Measurements from ENCODE around the gene LOX.

Gene LOX

DNA sequence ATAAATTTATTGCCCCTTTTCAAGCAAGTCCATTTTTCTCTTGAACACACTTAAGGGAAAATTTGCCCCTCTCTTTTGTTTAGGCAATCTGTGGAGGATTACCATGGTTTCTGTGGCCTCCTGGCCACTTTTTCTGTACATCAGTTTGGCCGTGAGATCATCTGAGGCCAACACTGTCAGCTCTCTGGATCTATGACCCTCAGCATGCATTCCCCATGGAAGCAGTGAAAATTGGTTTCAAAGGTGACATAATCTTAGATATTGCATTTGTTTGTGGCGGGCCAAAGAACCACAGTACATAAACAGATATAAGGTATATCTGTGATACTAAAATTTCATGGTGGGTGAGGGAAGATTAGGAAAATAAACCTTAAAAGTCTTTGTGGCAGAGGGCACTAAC, 46.7 kb upstream of the LOX start:
- TF ChIP-seq, protein P1, sequence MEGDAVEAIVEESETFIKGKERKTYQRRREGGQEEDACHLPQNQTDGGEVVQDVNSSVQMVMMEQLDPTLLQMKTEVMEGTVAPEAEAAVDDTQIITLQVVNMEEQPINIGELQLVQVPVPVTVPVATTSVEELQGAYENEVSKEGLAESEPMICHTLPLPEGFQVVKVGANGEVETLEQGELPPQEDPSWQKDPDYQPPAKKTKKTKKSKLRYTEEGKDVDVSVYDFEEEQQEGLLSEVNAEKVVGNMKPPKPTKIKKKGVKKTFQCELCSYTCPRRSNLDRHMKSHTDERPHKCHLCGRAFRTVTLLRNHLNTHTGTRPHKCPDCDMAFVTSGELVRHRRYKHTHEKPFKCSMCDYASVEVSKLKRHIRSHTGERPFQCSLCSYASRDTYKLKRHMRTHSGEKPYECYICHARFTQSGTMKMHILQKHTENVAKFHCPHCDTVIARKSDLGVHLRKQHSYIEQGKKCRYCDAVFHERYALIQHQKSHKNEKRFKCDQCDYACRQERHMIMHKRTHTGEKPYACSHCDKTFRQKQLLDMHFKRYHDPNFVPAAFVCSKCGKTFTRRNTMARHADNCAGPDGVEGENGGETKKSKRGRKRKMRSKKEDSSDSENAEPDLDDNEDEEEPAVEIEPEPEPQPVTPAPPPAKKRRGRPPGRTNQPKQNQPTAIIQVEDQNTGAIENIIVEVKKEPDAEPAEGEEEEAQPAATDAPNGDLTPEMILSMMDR (conservative IDR thresholded peaks at IDR 0.05; ENCODE audit: low read depth, low read length) = no peak
- Histone ChIP-seq H2AFZ (ENCODE audit: low read depth) (no peak overlapping the region), H3K27me3 (ENCODE audit: insufficient read depth, low read depth) (no peaks in the 10 kb centered on the region), H3K27ac (no peak overlapping the region), H3K79me2 (ENCODE audit: insufficient read depth, low read depth) (no peaks in the 10 kb centered on the region), H3K4me3 (IDR thresholded peaks at IDR 0.05; ENCODE audit: insufficient read depth, low read depth, low read length) (no peak overlapping the region), H3K4me2 (no peak overlapping the region), H3K36me3 (ENCODE audit: insufficient read depth) (no peaks in the 10 kb centered on the region), H3K9ac (no peak overlapping the region), H4K20me1 (ENCODE audit: insufficient read depth) (no peaks in the 10 kb centered on the region), H3K4me1 (ENCODE audit: low read depth, poor library complexity, severe bottlenecking) (no peaks in the 10 kb centered on the region)

DNA sequence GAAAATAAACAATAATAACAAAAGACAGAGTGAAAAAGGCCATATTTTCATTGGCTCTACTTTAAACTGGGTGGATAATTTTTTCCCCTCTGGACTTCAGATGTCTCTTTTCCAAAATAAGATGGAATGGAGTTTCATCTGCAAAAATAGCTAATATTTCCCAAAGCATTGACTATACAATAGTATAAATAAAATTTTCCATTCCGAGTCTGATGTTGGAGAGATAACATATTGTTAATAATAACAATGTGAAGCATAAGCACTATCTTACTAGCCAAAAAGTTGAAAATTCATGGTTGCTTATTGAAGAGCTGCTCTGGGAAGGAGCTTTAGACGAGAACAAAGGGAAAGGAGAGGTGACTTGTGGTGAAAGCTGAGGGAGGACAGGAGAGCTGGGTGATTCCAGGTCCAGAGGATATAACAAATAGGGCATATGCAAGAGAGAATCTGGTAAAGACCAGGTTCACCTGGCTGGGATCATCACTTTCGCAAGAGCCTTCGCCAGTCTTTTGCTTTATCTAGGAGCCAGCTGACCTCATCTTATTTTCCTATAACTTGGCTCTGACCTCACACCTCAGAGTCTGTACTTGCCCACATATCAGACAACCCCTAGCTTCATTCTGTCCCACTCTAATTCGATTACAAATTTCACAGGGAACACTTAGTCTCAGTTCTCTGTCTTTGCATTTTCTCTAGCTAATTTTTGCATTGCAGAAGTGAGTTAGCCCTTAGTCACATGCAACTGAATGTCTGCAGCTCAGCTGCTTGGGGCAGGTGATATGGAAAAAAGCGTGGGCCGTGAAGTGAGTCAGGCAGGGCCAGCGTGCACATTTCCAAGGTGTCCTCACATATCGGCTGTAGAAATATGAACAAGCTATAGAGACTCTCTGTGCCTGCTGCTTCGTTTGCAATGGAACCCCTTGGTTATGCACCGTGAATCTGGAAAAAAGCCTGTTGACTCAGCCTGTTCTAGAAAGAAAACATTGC, 43.7 kb upstream of the LOX start:
- Histone ChIP-seq H3K9ac (no peak overlapping the region), H3K27ac (no peak overlapping the region), H3K27me3 (ENCODE audit: insufficient read depth, low read depth) (no peaks in the 10 kb centered on the region), H3K4me1 (ENCODE audit: low read depth, poor library complexity, severe bottlenecking) (no peaks in the 10 kb centered on the region), H2AFZ (ENCODE audit: low read depth) (no peak overlapping the region), H4K20me1 (ENCODE audit: insufficient read depth) (no peaks in the 10 kb centered on the region), H3K4me2 (no peak overlapping the region), H3K4me3 (IDR thresholded peaks at IDR 0.05; ENCODE audit: insufficient read depth, low read depth, low read length) (no peak overlapping the region), H3K79me2 (ENCODE audit: insufficient read depth, low read depth) (no peaks in the 10 kb centered on the region), H3K36me3 (ENCODE audit: insufficient read depth) (no peaks in the 10 kb centered on the region)
- TF ChIP-seq, protein P1 (conservative IDR thresholded peaks at IDR 0.05; ENCODE audit: low read depth, low read length) = no peak

- Histone ChIP-seq H3K4me2 (no peak overlapping the region), H3K36me3 (ENCODE audit: insufficient read depth) (no peaks in the 10 kb centered on the region), H3K27ac (no peak overlapping the region), H3K4me1 (ENCODE audit: low read depth, poor library complexity, severe bottlenecking) (no peaks in the 10 kb centered on the region), H2AFZ (ENCODE audit: low read depth) (no peak overlapping the region), H3K27me3 (ENCODE audit: insufficient read depth, low read depth) (no peaks in the 10 kb centered on the region), H3K9ac (no peak overlapping the region), H3K4me3 (IDR thresholded peaks at IDR 0.05; ENCODE audit: insufficient read depth, low read depth, low read length) (no peak overlapping the region), H3K79me2 (ENCODE audit: insufficient read depth, low read depth) (no peaks in the 10 kb centered on the region), H4K20me1 (ENCODE audit: insufficient read depth) (no peaks in the 10 kb centered on the region)
- TF ChIP-seq, protein P1 (conservative IDR thresholded peaks at IDR 0.05; ENCODE audit: low read depth, low read length) = no peak
These were observed 42.9 kb upstream of the LOX start for GRCh38 chr5:122120957-122121356.

DNA sequence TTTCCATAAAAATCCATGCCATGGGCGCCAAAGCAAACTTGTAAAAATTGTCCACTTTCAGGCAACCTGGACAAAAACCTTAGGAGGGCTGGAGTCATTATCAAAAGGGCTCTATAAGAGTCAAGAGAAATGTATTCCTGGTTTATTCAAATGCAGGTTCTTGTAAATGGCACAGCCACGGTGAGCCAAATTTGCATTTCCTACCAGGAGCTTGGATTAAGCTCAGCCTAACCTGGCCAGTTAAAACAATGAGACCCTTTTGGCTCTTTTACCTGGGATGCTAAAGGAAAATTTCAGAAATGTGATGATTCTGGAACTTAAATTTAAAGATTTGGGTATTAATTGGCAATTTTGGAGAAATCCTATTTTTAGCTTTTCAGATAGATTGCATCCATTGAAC, 42.4 kb upstream of the LOX start:
- Histone ChIP-seq H3K36me3 (ENCODE audit: insufficient read depth) (no peaks in the 10 kb centered on the region), H3K4me1 (ENCODE audit: low read depth, poor library complexity, severe bottlenecking) (no peaks in the 10 kb centered on the region), H4K20me1 (ENCODE audit: insufficient read depth) (no peaks in the 10 kb centered on the region), H2AFZ (ENCODE audit: low read depth) (no peak overlapping the region), H3K4me3 (IDR thresholded peaks at IDR 0.05; ENCODE audit: insufficient read depth, low read depth, low read length) (no peak overlapping the region), H3K79me2 (ENCODE audit: insufficient read depth, low read depth) (no peaks in the 10 kb centered on the region), H3K4me2 (no peak overlapping the region), H3K27me3 (ENCODE audit: insufficient read depth, low read depth) (no peaks in the 10 kb centered on the region), H3K9ac (no peak overlapping the region), H3K27ac (no peak overlapping the region)
- TF ChIP-seq, protein P1 (conservative IDR thresholded peaks at IDR 0.05; ENCODE audit: low read depth, low read length) = no peak
